B cell (primary cell): ENCODE results near the gene BMERB1. TPM values are rescaled to one million over a fixed set of nuclear protein-coding genes. Genes with fewer than 3 reads are reported as not detected.

ENCODE experiments used
- ATAC-seq: fragments of 200-7000 bp; cut with Tn5 transposase; one replicate; pipeline ENCODE4 v1.10.0; 2021; ENCODE audit warnings: low read depth, mild to moderate bottlenecking, moderate number of reproducible peaks, moderate library complexity
- CTCF ChIA-PET: fragments of 350-600 bp; sonication (Branson Sonifier 250); formaldehyde crosslinking; loops from one replicate; lab custom pipeline; 2021; ENCODE audit warnings: antibody characterized with exemption, inconsistent platforms; lab: Charles Lee
- POLR2A ChIA-PET: fragments of 350-600 bp; sonication (Branson Sonifier 250); formaldehyde crosslinking; loops from one replicate; lab custom pipeline; 2021; ENCODE audit warnings: antibody characterized with exemption; lab: Charles Lee
- DNase-seq: peaks from one replicate; pipeline ENCODE4 v3.0.0; 2013
- H2AFZ ChIP-seq: 2 replicates; pipeline ENCODE4 v1.6.1; 2012; ENCODE audit warnings: mild to moderate bottlenecking, low read depth, low read length; ENCODE audit not compliant: insufficient read depth, poor library complexity, severe bottlenecking
- H3K27ac ChIP-seq, 2 donors: 1 replicate in 1 of 2; 2 replicates in 1 of 2; pipeline ENCODE4 v1.5.1; 2012 to 2013; ENCODE audit warnings: low read length in 2 of 2, mild to moderate bottlenecking in 2 of 2, moderate library complexity in 1 of 2
- H3K27me3 ChIP-seq, 4 experiments: fragments of 200-600 bp in 1 of 4; sonication (generic) in 1 of 4; replicated peaks in 1 of 4; 1 replicate in 2 of 4; 2 replicates in 2 of 4; pipeline versions ENCODE4 v1.6.1 to v1.7.0; 2013 to 2016; ENCODE audit warnings: low read length in 3 of 4, mild to moderate bottlenecking in 2 of 4, mixed read lengths in 1 of 4, moderate library complexity in 1 of 4; ENCODE audit not compliant: insufficient read depth in 4 of 4, control insufficient read depth in 3 of 4; ENCODE audit errors: control extremely low read depth in 1 of 4
- H3K36me3 ChIP-seq, 2 experiments: replicated peaks in 1 of 2; 1 replicate in 1 of 2; 2 replicates in 1 of 2; pipeline versions ENCODE4 v1.6.1 to v1.7.1; 2013; ENCODE audit warnings: low read length in 1 of 2; ENCODE audit not compliant: insufficient read depth in 2 of 2, control insufficient read depth in 1 of 2; ENCODE audit errors: control extremely low read depth in 1 of 2, extremely low read depth in 1 of 2
- H3K4me1 ChIP-seq, 2 donors: fragments of 200-600 bp in 1 of 2; sonication (generic) in 1 of 2; 1 replicate in 1 of 2; 2 replicates in 1 of 2; pipeline versions ENCODE4 v1.5.1 to v1.6.1; 2013 to 2017; ENCODE audit warnings: low read length in 2 of 2; ENCODE audit not compliant: control insufficient read depth in 2 of 2, insufficient read depth in 2 of 2
- H3K4me2 ChIP-seq: replicated peaks from 2 replicates; pipeline ENCODE3; 2012; ENCODE audit warnings: mild to moderate bottlenecking, low read depth, low read length; ENCODE audit not compliant: poor library complexity, severe bottlenecking
- H3K4me3 ChIP-seq, 5 experiments: fragments of 200-600 bp in 1 of 5; sonication (generic) in 1 of 5; 1 replicate in 3 of 5; 2 replicates in 2 of 5; pipeline versions ENCODE4 v1.5.1 to v1.7.0; 2011 to 2016; ENCODE audit warnings: low read length in 4 of 5, mild to moderate bottlenecking in 4 of 5, low read depth in 2 of 5, control low read depth in 1 of 5, moderate library complexity in 1 of 5; ENCODE audit not compliant: insufficient read depth in 1 of 5; ENCODE audit errors: control extremely low read depth in 1 of 5, extremely low read depth in 1 of 5
- H3K79me2 ChIP-seq: fragments of 200-600 bp; sonication (generic); one replicate; pipeline ENCODE4 v1.6.0; 2016; ENCODE audit warnings: low read length; ENCODE audit not compliant: control insufficient read depth, insufficient read depth
- H3K9ac ChIP-seq: fragments of 200-600 bp; sonication (generic); 2 replicates; pipeline ENCODE4 v1.6.1; 2017; ENCODE audit warnings: mild to moderate bottlenecking, low read length, moderate library complexity
- H3K9me3 ChIP-seq, 3 donors: one replicate each; pipeline versions ENCODE4 v1.6.1 to v1.7.1; 2013; ENCODE audit warnings: low read length in 2 of 3; ENCODE audit not compliant: control insufficient read depth in 2 of 3, insufficient read depth in 1 of 3; ENCODE audit errors: control extremely low read depth in 1 of 3
- H4K20me1 ChIP-seq: 2 replicates; pipeline ENCODE4 v1.6.0; 2012; ENCODE audit warnings: mild to moderate bottlenecking, low read length; ENCODE audit not compliant: insufficient read depth, control insufficient read depth, poor library complexity, severe bottlenecking
- H3K27ac Mint-ChIP-seq: one replicate; pipeline ENCODE4 v1.8.0; 2021; ENCODE audit warnings: mixed read lengths
- H3K27me3 Mint-ChIP-seq: one replicate; pipeline ENCODE4 v1.8.0; 2021; ENCODE audit warnings: mixed read lengths
- H3K4me1 Mint-ChIP-seq: one replicate; pipeline ENCODE4 v1.8.0; 2021; ENCODE audit warnings: mixed read lengths
- H3K4me3 Mint-ChIP-seq: one replicate; pipeline ENCODE4 v1.8.0; 2021; ENCODE audit warnings: mixed read lengths
- H3K9me3 Mint-ChIP-seq: one replicate; pipeline ENCODE4 v1.8.0; 2022; ENCODE audit warnings: mixed read lengths; ENCODE audit not compliant: insufficient read depth
- CTCF ChIP-seq: fragments of 200-600 bp; IDR thresholded peaks from one replicate; pipeline ENCODE4 v1.8.0; 2022; ENCODE audit warnings: antibody characterized with exemption, mild to moderate bottlenecking
- EZH2 ChIP-seq: IDR thresholded peaks from 2 replicates; pipeline ENCODE4 v1.6.1; 2012; ENCODE audit warnings: borderline replicate concordance, low read depth, mild to moderate bottlenecking, moderate library complexity, low read length; ENCODE audit not compliant: insufficient read depth, poor library complexity, severe bottlenecking
- WGBS: methylation state at CpG from one replicate; pipeline ENCODE4 v1.1.5; 2013; ENCODE audit warnings: missing lambda C conversion rate; ENCODE audit not compliant: insufficient coverage; 5-methylcytosine and 5-hydroxymethylcytosine counted together
- intact Hi-C: fragments of 100-400 bp; cut with micrococcal nuclease; formaldehyde crosslinking; loops from one replicate; pipeline ENCODE4 v1.10.0; 2022
- polyA plus RNA-seq: library from polyadenylated mRNA; depleted of rRNA; stranded (reverse); fragments of >200 nt; gene quantifications from 2 replicates; pipeline ENCODE4 v1.2.3, GENCODE V29; 2012
- total RNA-seq, 2 donors: library from RNA; stranded (reverse); fragments of 120-200 nt in 1 of 2; gene quantifications; 1 replicate in 1 of 2; 2 replicates in 1 of 2; pipeline versions ENCODE4 v1.2.3 to v1.2.4, GENCODE V29; 2013 to 2022

BMERB1 gene
- total and polyA plus RNA-seq, 2 donors (not counting 1 experiment from before 2014, with no cell fraction given) = 2.2 to 11.2 TPM

GRCh38 chr16:15532825-15533224, 98.4 kb downstream of the BMERB1 start:
- H3K27ac Mint-ChIP-seq = no peak overlapping the region
- ChIA-PET POLR2A (no interaction called here), CTCF (no interaction called here)
- intact Hi-C loops = no loop called here
- no peak overlapping the region for H3K4me3 Mint-ChIP-seq
- Histone ChIP-seq H3K9me3 (no peaks in the 10 kb centered on the region), H3K36me3 (no peaks in the 10 kb centered on the region), H3K4me2 (no peak overlapping the region), H3K79me2 (no peaks in the 10 kb centered on the region), H4K20me1 (no peaks in the 10 kb centered on the region), H3K4me1 (no peaks in the 10 kb centered on the region), H3K9ac (no peak overlapping the region), H2AFZ (no peak overlapping the region), H3K27me3 (no peaks in the 10 kb centered on the region), H3K4me3 (no peak overlapping the region), H3K27ac (no peak overlapping the region)
- no peaks in the 10 kb centered on the region for H3K4me1 Mint-ChIP-seq
- ATAC-seq (no peak), DNase-seq (no peak)
- H3K9me3 Mint-ChIP-seq = no peaks in the 10 kb centered on the region
- no CpG with 5 or more reads among the region's 7 CpGs for WGBS
- no peaks in the 10 kb centered on the region for H3K27me3 Mint-ChIP-seq
- TF ChIP-seq EZH2 = no peak
- no peak for TF ChIP-seq CTCF

- Histone ChIP-seq H3K27ac (no peak overlapping the region), H4K20me1 (no peaks in the 10 kb centered on the region), H3K4me3 (no peak overlapping the region), H3K9me3 (no peaks in the 10 kb centered on the region), H2AFZ (no peak overlapping the region), H3K27me3 (no peaks in the 10 kb centered on the region), H3K79me2 (no peaks in the 10 kb centered on the region), H3K4me2 (no peak overlapping the region), H3K4me1 (no peaks in the 10 kb centered on the region), H3K36me3 (no peaks in the 10 kb centered on the region), H3K9ac (no peak overlapping the region)
- ATAC-seq (no peak), DNase-seq (no peak)
- Mint-ChIP-seq H3K27me3 (no peaks in the 10 kb centered on the region), H3K4me1 (no peaks in the 10 kb centered on the region), H3K27ac (no peak overlapping the region), H3K4me3 (no peak overlapping the region), H3K9me3 (no peaks in the 10 kb centered on the region)
- TF ChIP-seq EZH2 (no peak), CTCF (no peak)
- intact Hi-C loops = no loop called here
- CTCF ChIA-PET = no interaction called here
- POLR2A ChIA-PET = no interaction called here
- 100% methylated on average over 2 of the region's 4 CpGs for WGBS
Measured at GRCh38 chr16:15533386-15533785, 99.0 kb downstream of the BMERB1 start.
